Transverse colon (tissue), 4 donors: Measurements from ENCODE around the gene SERGEF.

Source experiments
- CTCF ChIP-seq, 5 experiments: fragments of 200-600 bp in 3 of 5; fragments of 450-650 bp in 2 of 5; sonication (generic) in 3 of 5; IDR thresholded peaks; 1 replicate in 2 of 5; 2 replicates in 3 of 5; pipeline ENCODE4 v1.5.1; 2016 to 2017; ENCODE audit warnings: antibody characterized with exemption in 5 of 5, inconsistent platforms in 3 of 5, mild to moderate bottlenecking in 2 of 5, moderate library complexity in 1 of 5
- EP300 ChIP-seq: sonication (generic); formaldehyde crosslinking; IDR thresholded peaks from one replicate; pipeline ENCODE4 v1.6.1; 2017; ENCODE audit warnings: antibody characterized with exemption, low read depth
- POLR2A ChIP-seq: fragments of 450-650 bp; IDR thresholded peaks from one replicate; pipeline ENCODE4 v1.6.1; 2016; ENCODE audit warnings: antibody characterized with exemption, mild to moderate bottlenecking, moderate library complexity
- POLR2AphosphoS5 ChIP-seq, 3 donors: sonication (generic); formaldehyde crosslinking; IDR thresholded peaks; one replicate each; pipeline ENCODE4 v1.6.1; 2016; ENCODE audit warnings: antibody characterized with exemption in 3 of 3

- TF ChIP-seq CTCF (IDR thresholded peaks at IDR 0.05) (no peak), POLR2AphosphoS5 (IDR thresholded peaks at IDR 0.05) (no peak), POLR2A (no peak), EP300 (no peak)
Measured at GRCh38 chr11:17779861-17780594, 232.8 kb downstream of the SERGEF start.
